ENCODE results near the gene SIPA1L3. TPM values are rescaled to one million over a fixed set of nuclear protein-coding genes. Genes with fewer than 3 reads are reported as not detected.

The SIPA1L3 gene, protein sequence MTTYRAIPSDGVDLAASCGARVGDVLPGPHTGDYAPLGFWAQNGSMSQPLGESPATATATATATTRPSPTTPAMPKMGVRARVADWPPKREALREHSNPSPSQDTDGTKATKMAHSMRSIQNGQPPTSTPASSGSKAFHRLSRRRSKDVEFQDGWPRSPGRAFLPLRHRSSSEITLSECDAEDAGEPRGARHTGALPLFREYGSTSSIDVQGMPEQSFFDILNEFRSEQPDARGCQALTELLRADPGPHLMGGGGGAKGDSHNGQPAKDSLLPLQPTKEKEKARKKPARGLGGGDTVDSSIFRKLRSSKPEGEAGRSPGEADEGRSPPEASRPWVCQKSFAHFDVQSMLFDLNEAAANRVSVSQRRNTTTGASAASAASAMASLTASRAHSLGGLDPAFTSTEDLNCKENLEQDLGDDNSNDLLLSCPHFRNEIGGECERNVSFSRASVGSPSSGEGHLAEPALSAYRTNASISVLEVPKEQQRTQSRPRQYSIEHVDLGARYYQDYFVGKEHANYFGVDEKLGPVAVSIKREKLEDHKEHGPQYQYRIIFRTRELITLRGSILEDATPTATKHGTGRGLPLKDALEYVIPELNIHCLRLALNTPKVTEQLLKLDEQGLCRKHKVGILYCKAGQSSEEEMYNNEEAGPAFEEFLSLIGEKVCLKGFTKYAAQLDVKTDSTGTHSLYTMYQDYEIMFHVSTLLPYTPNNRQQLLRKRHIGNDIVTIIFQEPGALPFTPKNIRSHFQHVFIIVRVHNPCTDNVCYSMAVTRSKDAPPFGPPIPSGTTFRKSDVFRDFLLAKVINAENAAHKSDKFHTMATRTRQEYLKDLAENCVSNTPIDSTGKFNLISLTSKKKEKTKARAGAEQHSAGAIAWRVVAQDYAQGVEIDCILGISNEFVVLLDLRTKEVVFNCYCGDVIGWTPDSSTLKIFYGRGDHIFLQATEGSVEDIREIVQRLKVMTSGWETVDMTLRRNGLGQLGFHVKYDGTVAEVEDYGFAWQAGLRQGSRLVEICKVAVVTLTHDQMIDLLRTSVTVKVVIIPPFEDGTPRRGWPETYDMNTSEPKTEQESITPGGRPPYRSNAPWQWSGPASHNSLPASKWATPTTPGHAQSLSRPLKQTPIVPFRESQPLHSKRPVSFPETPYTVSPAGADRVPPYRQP (N-terminal part only)
- total RNA-seq = 6.8 and 24.1 TPM in 2 replicates

GRCh38 chr19:37906869-37907734, at the start of gene SIPA1L3:
TSS of gene SIPA1L3 (plus strand) at chr19:37907208. CDS start at chr19:38081566, 174,358 bp downstream.

DNA sequence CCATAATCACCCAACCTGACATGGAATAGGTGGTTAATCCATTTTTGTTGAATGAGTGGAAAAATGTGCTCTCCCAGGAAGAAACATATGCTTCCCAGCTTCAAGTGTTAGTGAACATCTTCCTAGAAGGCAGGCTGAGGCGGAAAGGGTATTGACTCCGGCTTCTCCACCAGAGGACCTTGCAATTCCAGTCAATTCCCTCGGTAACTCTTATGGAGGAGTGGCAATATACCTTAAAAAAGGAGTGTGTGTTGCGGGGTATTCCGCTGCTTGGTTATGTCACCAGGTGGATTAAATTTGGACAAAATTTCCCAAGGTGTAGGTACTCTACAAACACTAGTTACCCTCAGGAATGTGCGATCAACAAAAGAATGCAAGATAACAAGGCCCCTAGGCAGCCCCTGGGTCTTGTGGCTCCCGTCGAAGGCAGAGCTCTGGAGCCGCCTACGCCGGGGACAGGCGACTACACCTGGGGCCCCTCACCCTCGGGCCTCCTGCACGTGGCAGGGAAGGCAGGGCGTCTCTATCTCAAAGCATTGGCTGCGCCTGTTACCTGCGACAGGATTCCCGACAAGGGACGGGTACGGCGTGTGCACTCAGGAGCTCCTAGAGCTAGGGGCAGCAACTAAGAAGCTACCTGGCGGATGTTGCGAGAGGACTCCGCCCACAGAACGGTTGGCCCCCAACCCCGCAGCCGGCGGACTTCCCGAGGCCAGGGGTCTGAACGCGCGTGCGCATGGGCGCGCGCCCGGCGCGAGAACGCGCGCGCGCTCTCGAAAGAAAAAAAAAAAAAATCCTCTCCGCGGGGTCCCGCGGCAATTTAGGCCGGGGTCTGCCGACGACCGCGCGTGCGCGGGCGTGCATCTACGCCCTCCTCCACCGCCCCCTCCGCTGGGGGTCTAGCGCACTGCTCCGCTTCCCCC, 801 bp upstream of the SIPA1L3 start, which contains the start of gene WDR87:
Gene WDR87, minus strand, starts transcription at position 649 of the 923 bp plus-strand sequence. CDS start 8,355 bp downstream, outside the sequence.

DNA sequence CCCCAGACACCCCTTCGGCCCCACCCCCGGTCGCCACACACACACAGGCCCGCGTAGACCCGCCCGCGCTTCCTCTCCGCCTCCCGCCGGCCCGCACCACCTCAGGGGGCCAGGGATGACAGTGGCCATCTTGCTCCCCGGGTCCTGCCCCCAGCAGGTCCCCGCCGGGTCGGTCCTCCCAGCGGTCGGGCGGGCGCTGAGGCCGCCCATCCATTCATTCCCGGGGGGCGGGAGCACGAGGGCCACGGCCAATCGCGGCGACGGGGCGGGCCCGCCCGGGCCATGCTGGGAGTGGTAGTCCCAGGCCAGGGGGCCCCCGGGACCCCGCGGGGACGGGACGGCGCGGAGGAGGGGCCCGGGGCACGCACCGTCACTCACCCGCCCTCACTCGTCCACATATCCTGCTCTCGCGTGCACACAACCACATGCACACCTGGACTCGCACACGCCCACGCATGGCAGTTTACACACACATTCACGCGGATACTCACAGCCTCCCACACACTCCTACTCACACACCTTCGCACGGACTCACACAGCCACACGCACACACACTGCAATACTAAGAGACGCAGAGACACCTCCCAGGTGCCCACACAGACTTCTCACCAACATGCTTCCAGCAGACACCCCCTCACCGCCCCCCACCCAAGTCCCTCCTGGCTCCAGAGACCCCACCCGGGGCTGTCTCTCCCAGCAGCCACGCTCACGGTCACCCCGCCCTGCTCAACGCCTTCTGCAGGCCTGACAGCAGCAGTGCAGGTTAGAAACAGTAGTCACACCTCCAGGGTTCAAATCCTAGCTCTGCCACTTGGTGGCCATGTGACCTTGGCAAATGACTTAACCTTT, 317.2 kb downstream of the SIPA1L3 start, which contains the start of gene DPF1:
Gene DPF1, minus strand, starts transcription at position 209 of the 849 bp plus-strand sequence. Its CDS starts 80 bp downstream, at position 129.

Other genes starting within 250 kb of the SIPA1L3 start
- gene ZNF607, start 187.4 kb upstream of the SIPA1L3 start, total RNA-seq = 5.5 and 10.5 TPM in 2 replicates
- 7.9 and 8.9 TPM in 2 replicates for gene ZNF573, start 127.6 kb upstream of the SIPA1L3 start, total RNA-seq
- gene WDR87, start 614 bp upstream of the SIPA1L3 start, total RNA-seq = not detected in 2 replicates